ENCODE measurements around the gene FKBP1B. TPM values are rescaled to one million over a fixed set of nuclear protein-coding genes. Genes with fewer than 3 reads are reported as not detected.
"Not testable (repeated sequence)": the region's sequence is repeated elsewhere in the genome, so short reads cannot be mapped to it uniquely, and the experiment has no call there.

FKBP1B gene
- polyA plus RNA-seq, 1 donor, result 8.2 TPM

GRCh38 chr2:24102677-24103076, 53.1 kb downstream of the FKBP1B start:
- no peaks in the 10 kb centered on the region for H3K36me3 ChIP-seq (ENCODE audit: control insufficient read depth, insufficient read depth, low read length)
- peaks cover 8% of the 10 kb centered on the region for H3K9me3 ChIP-seq (ENCODE audit: control insufficient read depth, low read depth, low read length)
- H3K27me3 ChIP-seq (ENCODE audit: control insufficient read depth, insufficient read depth, low read length), result no peaks in the 10 kb centered on the region
- no peaks in the 10 kb centered on the region for H3K4me1 ChIP-seq (ENCODE audit: control insufficient read depth, insufficient read depth, low read length)
- no peak overlapping the region for H3K27ac ChIP-seq (ENCODE audit: low read length)
- no peak overlapping the region for H3K4me3 ChIP-seq (ENCODE audit: low read length)
- 89% methylated on average over 1 of the region's 1 CpG for WGBS (ENCODE audit: insufficient coverage, low lambda C conversion rate)
- DNase-seq, result no peak

DNA sequence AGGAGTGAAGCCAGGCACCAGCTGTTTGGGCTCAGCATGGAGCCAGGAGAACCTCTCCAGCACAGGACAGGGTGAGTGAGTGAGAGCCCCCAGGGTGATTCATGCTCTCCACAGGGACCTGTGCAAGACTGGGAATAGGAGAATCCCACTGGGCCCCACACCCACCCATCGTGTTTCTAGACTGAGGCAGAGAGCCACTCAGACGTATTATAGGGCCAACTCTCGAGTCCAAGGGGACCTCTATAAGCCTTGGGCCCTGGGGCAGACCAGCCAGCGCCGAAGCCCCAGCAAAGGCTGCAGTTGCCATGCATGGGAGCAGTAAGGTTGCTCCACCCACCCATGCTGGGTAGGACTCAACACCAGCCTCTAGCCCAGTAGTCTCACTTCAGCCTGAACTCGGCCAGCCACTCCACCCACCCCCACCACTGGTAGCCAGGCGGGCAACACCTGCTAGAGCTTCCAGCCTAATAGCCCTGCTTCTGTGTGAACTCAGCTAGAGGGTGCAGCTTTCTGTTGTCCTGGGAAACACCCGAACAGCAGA, 54.6 kb downstream of the FKBP1B start:
- no peak for DNase-seq
- H3K36me3 ChIP-seq (ENCODE audit: control insufficient read depth, insufficient read depth, low read length), result no peaks in the 10 kb centered on the region
- no peak overlapping the region for H3K27ac ChIP-seq (ENCODE audit: low read length)
- H3K4me3 ChIP-seq (ENCODE audit: low read length), result no peak overlapping the region
- WGBS (ENCODE audit: insufficient coverage, low lambda C conversion rate), result no CpG with 5 or more reads among the region's 8 CpGs
- no peaks in the 10 kb centered on the region for H3K27me3 ChIP-seq (ENCODE audit: control insufficient read depth, insufficient read depth, low read length)
- no peaks in the 10 kb centered on the region for H3K4me1 ChIP-seq (ENCODE audit: control insufficient read depth, insufficient read depth, low read length)
- H3K9me3 ChIP-seq (ENCODE audit: control insufficient read depth, low read depth, low read length), result peaks cover 8% of the 10 kb centered on the region

DNA sequence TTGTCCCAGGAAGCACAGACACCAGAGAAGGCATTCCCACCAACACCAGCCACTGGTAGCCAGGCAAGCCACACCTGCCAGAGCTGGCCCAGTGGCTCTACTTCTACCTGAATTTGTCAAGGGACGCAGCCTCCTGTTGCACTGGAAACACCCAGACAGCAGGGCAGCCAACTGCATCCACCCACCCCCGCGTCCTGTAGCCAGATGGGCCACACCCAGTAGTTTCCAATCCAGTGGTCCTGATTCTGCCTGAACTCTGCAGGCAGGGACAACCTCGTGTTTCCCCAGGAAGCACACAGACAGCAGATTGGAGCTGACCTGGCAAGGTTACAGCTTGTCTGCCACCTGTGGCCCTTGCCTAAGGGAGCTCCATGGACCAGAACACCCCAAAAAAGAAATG, 55.4 kb downstream of the FKBP1B start:
- H3K4me3 ChIP-seq (ENCODE audit: low read length), result no peak overlapping the region
- H3K4me1 ChIP-seq (ENCODE audit: control insufficient read depth, insufficient read depth, low read length), result no peaks in the 10 kb centered on the region
- WGBS (ENCODE audit: insufficient coverage, low lambda C conversion rate), result no CpG with 5 or more reads among the region's 4 CpGs
- no peak for DNase-seq
- no peak overlapping the region for H3K27ac ChIP-seq (ENCODE audit: low read length)
- H3K9me3 ChIP-seq (ENCODE audit: control insufficient read depth, low read depth, low read length), result peaks cover 8% of the 10 kb centered on the region
- no peaks in the 10 kb centered on the region for H3K27me3 ChIP-seq (ENCODE audit: control insufficient read depth, insufficient read depth, low read length)
- no peaks in the 10 kb centered on the region for H3K36me3 ChIP-seq (ENCODE audit: control insufficient read depth, insufficient read depth, low read length)

DNA sequence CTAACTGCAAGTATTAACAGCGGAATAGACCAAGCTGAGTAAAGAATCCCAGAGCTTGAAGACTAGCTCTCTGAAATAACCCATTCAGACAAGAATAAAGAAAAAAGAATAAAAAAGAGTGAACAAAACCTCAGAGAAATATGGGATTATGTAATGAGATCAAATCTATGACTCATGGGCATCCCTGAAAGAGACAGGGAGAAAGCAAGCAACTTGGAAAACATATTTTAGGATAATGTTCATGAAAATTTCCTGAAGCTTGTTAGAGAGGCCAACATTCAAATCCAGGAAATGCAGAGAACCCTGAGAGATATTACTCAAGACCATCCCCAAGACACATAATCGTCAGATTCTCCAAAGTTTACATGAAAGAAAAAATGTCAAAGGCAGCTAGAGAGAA, 56.3 kb downstream of the FKBP1B start:
- Histone ChIP-seq H3K9me3 (ENCODE audit: control insufficient read depth, low read depth, low read length) (peaks cover 8% of the 10 kb centered on the region), H3K27ac (ENCODE audit: low read length) (no peak overlapping the region), H3K4me1 (ENCODE audit: control insufficient read depth, insufficient read depth, low read length) (no peaks in the 10 kb centered on the region), H3K27me3 (ENCODE audit: control insufficient read depth, insufficient read depth, low read length) (no peaks in the 10 kb centered on the region), H3K4me3 (ENCODE audit: low read length) (no peak overlapping the region), H3K36me3 (ENCODE audit: control insufficient read depth, insufficient read depth, low read length) (no peaks in the 10 kb centered on the region)
- DNase-seq, result no peak
- WGBS (ENCODE audit: insufficient coverage, low lambda C conversion rate), result 100% methylated on average over 1 of the region's 2 CpGs

DNA sequence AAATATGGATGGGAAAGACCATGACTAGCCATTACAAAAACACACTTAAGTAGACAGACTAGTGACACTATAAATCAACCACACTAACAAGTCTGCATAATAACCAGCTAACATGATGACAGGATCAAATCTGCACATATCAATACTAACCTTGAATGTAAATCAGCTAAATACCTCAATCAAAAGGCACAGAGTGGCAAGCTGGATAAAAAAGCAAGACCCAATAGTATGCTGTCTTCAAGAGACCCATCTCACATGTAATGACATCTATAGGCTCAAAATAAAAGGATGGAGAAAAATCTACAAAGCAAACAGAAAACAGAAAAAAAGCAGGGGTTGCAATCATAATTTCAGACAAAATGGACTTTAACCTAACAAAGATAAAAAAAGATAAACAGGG, 57.2 kb downstream of the FKBP1B start:
- Histone ChIP-seq H3K9me3 (ENCODE audit: control insufficient read depth, low read depth, low read length) (peaks cover 8% of the 10 kb centered on the region), H3K4me1 (ENCODE audit: control insufficient read depth, insufficient read depth, low read length) (no peaks in the 10 kb centered on the region), H3K27ac (ENCODE audit: low read length) (no peak overlapping the region), H3K4me3 (ENCODE audit: low read length) (no peak overlapping the region), H3K36me3 (ENCODE audit: control insufficient read depth, insufficient read depth, low read length) (no peaks in the 10 kb centered on the region), H3K27me3 (ENCODE audit: control insufficient read depth, insufficient read depth, low read length) (no peaks in the 10 kb centered on the region)
- no peak for DNase-seq

DNA sequence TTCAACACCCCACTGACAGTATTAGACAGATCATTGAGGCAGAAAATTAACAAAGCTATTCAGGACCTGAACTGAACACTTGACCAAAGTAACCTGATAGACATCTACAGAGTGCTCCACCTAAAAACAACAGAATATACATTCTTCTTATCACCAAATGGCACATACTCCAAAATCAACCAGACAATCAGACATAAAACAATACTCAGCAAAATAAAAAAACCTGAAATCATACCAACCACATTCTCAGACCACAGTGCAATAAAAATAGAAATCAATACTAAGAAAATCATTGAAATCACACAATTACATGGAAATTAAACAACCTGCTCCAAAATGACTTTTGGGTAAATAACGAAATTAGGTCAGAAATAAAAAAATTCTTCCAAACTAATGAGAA, 57.8 kb downstream of the FKBP1B start:
- no peaks in the 10 kb centered on the region for H3K4me1 ChIP-seq (ENCODE audit: control insufficient read depth, insufficient read depth, low read length)
- no peak overlapping the region for H3K27ac ChIP-seq (ENCODE audit: low read length)
- no peaks in the 10 kb centered on the region for H3K36me3 ChIP-seq (ENCODE audit: control insufficient read depth, insufficient read depth, low read length)
- peaks cover 8% of the 10 kb centered on the region for H3K9me3 ChIP-seq (ENCODE audit: control insufficient read depth, low read depth, low read length)
- 100% methylated on average over 1 of the region's 1 CpG for WGBS (ENCODE audit: insufficient coverage, low lambda C conversion rate)
- no peaks in the 10 kb centered on the region for H3K27me3 ChIP-seq (ENCODE audit: control insufficient read depth, insufficient read depth, low read length)
- no peak for DNase-seq
- H3K4me3 ChIP-seq (ENCODE audit: low read length), result no peak overlapping the region

- WGBS (ENCODE audit: insufficient coverage, low lambda C conversion rate), result 100% methylated on average over 1 of the region's 1 CpG
- DNase-seq; H3K4me3 ChIP-seq (ENCODE audit: low read length); H3K27me3 ChIP-seq (ENCODE audit: control insufficient read depth, insufficient read depth, low read length); H3K27ac ChIP-seq (ENCODE audit: low read length); H3K9me3 ChIP-seq (ENCODE audit: control insufficient read depth, low read depth, low read length); H3K4me1 ChIP-seq (ENCODE audit: control insufficient read depth, insufficient read depth, low read length); H3K36me3 ChIP-seq (ENCODE audit: control insufficient read depth, insufficient read depth, low read length): not testable (repeated sequence)
These were observed 59.9 kb downstream of the FKBP1B start for GRCh38 chr2:24109431-24109830.

GRCh38 chr2:24110660-24111303, 61.2 kb downstream of the FKBP1B start:
- Histone ChIP-seq H3K36me3 (ENCODE audit: control insufficient read depth, insufficient read depth, low read length) (peaks cover 3% of the 10 kb centered on the region), H3K4me3 (ENCODE audit: low read length) (no peak overlapping the region), H3K4me1 (ENCODE audit: control insufficient read depth, insufficient read depth, low read length) (no peaks in the 10 kb centered on the region), H3K9me3 (ENCODE audit: control insufficient read depth, low read depth, low read length) (peaks cover 8% of the 10 kb centered on the region), H3K27me3 (ENCODE audit: control insufficient read depth, insufficient read depth, low read length) (no peaks in the 10 kb centered on the region), H3K27ac (ENCODE audit: low read length) (no peak overlapping the region)
- DNase-seq, result no peak
- WGBS (ENCODE audit: insufficient coverage, low lambda C conversion rate), result no CpG with 5 or more reads among the region's 7 CpGs

DNA sequence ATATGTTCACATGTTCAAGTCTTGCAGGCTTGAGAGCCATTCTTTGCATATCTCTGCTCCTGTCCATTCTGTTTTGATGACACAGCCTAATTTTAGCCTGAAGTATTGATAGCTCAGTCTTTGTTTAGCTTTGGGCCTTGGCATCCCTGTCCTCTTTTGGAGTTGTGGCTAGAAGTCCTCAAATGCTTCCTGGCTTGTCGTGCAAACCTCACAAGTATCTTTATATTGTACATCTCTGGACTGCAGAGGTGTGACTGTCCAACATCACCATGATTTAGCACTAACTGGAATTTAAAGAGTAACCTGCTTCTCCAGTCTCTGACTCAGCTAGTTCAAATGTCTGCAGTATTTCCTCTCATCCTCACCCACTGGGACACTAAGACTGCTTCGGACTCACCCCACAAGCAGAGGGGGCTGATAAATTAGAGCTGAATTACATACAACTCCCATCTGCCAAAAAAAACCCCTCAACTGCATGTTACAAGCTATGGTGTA, 61.9 kb downstream of the FKBP1B start:
- Histone ChIP-seq H3K27ac (ENCODE audit: low read length) (no peak overlapping the region), H3K4me1 (ENCODE audit: control insufficient read depth, insufficient read depth, low read length) (no peaks in the 10 kb centered on the region), H3K9me3 (ENCODE audit: control insufficient read depth, low read depth, low read length) (peaks cover 8% of the 10 kb centered on the region), H3K36me3 (ENCODE audit: control insufficient read depth, insufficient read depth, low read length) (peaks cover 3% of the 10 kb centered on the region), H3K27me3 (ENCODE audit: control insufficient read depth, insufficient read depth, low read length) (no peaks in the 10 kb centered on the region), H3K4me3 (ENCODE audit: low read length) (no peak overlapping the region)
- DNase-seq, result no peak
- WGBS (ENCODE audit: insufficient coverage, low lambda C conversion rate), result no CpG with 5 or more reads among the region's 2 CpGs
